Endometrium (tissue), 2 donors: ENCODE data around the gene ZMYND11.

ENCODE experiments used
- FAIRE-seq: peaks from 2 replicates; lab custom pipeline; 2012; peaks lifted over from hg19 to GRCh38; lab: Jason Lieb, UNC
- donor health status: control.
- donor health status: control.

The ZMYND11 gene

DNA sequence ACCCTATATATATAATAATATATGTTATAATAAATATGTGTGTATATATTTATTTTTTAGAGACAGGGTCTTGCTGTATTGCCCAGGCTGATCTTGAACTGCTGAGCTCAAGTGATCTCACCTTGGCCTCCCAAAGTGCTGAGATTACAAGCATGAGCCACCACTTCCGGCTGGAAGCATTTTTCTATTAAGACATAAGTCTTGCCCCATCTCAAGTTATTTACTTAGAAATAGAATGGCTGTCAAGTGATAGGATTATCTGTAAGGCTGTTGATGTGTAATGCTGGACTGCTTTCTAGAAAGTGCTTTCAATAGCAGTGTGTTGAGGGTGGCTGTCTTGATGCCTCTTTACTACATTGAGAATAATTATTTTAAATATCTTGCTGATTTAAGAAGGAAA is 65.2 kb downstream of the ZMYND11 start:
- no peak for FAIRE-seq

DNA sequence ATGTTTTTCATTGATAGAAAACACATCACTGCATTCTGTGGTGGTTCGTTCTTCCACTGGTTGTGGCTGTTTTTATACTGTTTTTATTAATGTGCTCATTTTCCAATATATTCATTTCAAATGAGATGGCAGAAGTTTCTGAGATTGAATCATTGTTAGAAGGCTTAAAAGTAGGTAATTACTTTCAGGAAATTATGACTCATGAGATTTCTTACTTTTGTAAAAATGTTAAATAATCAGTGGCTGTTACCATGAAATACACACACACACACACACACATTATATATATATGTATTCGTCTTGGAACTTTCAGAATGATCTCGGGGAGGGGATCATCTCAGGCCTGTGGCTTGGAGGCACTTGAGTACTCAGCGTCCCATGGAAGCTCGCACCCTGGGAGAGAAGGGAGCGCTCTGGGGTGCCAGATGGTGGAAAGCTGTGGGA is 66.1 kb downstream of the ZMYND11 start:
- FAIRE-seq: no peak

GRCh38 chr10:208616-209015 is 73.4 kb downstream of the ZMYND11 start:
- no peak for FAIRE-seq

- FAIRE-seq: no peak
Observed at GRCh38 chr10:209357-209756, 74.1 kb downstream of the ZMYND11 start.

- FAIRE-seq: no peak
Observed at GRCh38 chr10:210297-210696, 75.0 kb downstream of the ZMYND11 start.

- FAIRE-seq: no peak
Observed at GRCh38 chr10:215444-215843, 80.2 kb downstream of the ZMYND11 start.

- peak; percentile 4 for FAIRE-seq
Observed at GRCh38 chr10:218798-219197, 83.5 kb downstream of the ZMYND11 start.

DNA sequence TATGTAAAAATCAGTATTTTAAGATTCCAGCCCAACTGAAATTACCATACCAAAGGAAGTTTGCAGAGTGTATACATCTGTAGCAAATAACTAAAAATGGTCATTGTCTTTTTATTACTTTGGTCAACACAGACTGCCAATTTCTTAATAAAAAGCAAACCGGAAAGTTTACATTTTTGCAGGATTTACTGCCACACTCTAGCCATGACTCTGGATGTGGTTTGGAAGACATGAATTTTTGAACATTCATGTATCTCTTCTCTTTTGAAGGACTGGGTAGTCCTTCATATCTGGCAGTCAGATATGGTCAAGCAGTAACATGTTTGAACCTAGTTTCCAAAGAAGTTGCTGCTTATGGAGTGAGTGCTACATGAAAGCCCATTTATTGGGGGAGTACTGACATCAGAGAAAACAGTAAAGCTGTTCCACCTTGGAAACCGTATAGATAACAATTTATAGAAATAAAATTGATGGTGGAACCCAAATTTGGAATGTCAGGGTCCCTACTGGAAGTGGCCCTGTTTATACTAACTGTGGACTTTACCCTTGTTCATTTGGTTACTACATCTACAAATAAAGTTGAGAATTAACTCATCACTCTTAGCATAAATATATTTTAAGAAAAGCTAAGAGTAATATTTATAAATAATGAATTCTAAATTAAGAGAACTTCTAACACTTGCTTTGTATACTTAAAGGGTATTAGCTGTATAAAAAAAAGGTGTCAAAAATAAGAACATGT is 84.6 kb downstream of the ZMYND11 start:
- FAIRE-seq: no peak

DNA sequence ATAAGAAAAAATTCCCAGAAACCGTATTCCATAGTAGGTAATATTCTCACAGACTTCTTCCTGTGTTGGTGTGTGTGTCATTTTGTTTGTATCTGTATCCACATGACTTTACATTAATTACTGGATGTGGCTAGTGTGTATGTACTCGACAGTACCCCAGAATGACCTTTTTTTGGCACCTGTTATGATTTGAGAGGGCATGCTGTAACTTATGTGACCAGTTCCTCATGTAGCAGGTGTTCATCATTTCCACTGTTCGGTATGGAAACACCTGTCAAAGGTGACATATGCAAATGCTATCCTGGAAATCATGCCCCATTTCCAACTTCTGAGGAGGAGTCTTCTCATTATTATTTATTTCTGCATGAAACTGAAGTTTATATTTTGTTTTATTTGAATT is 89.3 kb downstream of the ZMYND11 start:
- FAIRE-seq: no peak

- FAIRE-seq: no peak
Observed at GRCh38 chr10:226018-226417, 90.8 kb downstream of the ZMYND11 start.

GRCh38 chr10:227014-227413 is 91.8 kb downstream of the ZMYND11 start:
- FAIRE-seq: no peak

DNA sequence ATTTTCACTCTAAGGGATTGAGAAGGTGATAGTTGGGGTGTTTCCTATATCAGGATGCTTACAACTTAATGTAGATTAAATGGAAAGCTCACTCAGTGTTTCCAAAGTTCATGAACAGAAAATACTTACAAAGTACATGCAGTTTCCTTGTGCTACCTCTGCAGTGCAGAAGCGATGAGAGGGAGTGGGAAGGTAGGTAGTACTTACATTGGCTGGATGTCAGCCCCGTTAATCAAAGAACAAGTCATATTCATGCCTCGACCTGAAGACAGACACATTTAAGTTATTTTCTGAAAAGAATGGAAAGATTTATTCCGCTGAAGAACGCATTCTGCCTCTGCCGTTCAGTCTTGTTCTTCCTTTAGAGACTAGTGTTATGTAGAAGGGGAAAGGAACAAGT is 93.1 kb downstream of the ZMYND11 start:
- no peak for FAIRE-seq

DNA sequence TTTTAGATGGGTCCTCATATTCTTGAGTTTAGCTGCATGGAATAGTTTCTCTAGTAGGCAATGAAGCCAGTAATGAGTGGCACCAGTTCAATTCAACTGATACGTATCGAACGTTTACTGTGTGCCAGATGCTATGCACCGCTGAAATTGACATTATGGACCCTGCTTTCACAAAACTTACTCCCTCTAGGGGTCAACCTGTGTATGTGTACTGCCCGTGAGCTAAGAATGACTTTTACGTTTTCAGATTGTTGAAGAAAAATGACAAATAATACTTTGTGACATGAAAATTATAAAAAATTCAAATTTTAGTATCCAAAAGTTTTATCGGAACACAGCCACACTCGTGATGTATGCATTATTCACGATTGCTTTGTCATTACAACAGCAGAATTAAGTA is 95.5 kb downstream of the ZMYND11 start:
- FAIRE-seq: no peak

DNA sequence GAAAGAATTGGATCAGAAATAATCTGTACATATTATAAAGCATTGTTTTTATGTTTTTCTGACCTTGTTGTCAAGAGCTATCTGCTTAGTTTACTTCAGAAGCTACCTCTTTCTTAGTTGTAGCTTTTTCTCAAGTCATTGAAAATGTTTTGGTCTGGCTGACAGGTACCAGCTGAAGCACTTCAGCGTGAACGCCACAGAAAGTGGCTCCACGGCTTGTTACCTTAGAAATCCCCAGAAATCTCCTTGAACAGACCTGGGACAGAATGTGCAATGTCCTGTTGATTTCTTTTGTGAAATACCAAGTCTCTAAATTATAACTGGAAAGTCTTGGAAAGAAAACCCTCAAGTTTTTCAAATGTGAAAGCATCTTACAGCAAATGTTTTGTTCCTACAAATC is 96.8 kb downstream of the ZMYND11 start:
- FAIRE-seq: no peak

- FAIRE-seq: no peak
Observed at GRCh38 chr10:232878-233277, 97.6 kb downstream of the ZMYND11 start.

DNA sequence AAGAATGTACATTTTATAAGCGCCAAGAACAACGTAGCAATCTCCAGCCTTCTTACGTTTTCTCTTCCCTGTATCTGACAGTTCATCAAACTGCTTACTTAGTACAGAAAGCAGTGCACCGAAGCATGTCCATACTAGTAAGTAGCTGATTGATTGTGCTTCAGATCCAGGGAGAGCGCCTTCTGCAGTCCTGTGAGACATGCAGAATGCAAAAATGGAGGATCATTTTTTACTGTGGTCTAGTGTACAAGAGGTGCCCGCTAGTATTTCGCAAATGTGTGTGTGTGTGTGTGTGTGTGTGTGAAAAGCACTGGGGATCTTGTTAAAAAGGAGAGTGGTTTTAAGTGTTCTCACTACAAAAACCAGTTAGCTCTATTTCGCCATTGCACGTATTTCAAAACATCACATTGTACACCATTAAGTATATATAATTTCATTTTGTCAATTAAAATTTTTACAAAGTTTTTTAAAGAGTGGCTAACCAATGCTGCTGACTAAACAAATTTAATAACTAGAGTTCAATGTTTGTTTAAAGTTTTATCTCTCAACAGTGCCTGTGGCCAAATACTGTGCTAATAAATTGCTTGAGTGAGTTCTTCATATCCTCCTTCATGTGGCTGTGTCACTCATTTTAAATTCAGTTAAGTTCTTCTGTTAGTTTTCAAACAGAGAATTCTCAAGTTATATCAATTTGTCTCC is 99.6 kb downstream of the ZMYND11 start:
- no peak for FAIRE-seq

GRCh38 chr10:235915-236314 is 100.7 kb downstream of the ZMYND11 start:
- FAIRE-seq: no peak

GRCh38 chr10:239109-239508 is 103.9 kb downstream of the ZMYND11 start:
- no peak for FAIRE-seq

- no peak for FAIRE-seq
Observed at GRCh38 chr10:241451-241850, 106.2 kb downstream of the ZMYND11 start.

DNA sequence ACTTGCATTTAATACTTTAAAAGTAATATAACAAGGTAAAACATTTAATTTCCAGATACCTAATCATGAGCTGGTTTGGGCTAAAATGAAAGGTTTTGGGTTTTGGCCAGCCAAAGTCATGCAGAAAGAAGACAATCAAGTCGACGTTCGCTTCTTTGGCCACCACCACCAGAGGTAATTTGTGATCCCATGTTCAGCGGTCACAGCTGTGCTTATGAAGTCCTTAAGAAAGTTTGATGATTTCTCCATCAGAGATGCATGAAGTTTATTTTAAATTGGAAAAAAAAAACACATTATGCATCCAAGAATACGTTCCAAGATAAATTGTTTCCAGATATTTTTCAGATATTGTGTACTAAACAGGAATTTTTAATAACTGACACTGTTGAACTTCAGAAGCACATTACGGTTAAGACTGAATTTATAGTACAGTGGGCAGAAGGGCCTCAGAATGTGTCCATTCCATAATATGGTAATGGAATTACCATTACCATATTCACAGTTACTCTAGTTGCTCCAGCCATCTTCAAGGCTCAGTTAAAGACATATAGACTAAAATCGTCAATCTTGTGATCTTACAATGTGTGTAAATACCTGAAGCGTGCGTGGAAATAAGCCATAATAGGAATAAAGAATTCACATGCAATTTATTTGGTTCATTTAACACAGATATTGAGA is 106.8 kb downstream of the ZMYND11 start:
- no peak for FAIRE-seq

DNA sequence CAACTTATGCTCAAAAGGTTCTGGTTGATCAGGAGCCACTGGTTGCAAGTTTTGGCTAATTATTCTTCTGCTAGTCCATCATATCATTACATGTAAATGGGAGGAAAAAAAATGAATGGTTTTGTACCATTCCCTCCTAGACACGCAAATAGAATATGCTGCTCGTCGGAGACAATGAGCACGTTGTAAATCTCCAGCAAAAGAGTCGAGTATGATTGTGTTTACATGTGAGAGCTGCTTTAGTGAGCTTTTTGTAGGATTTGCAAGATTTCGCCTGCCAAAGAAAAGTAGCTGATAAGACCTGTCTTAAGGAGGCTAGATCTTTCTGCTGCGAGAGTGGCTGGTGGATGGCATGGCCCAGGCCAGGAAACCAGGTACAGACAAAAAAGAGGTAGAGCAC is 109.0 kb downstream of the ZMYND11 start:
- no peak for FAIRE-seq

DNA sequence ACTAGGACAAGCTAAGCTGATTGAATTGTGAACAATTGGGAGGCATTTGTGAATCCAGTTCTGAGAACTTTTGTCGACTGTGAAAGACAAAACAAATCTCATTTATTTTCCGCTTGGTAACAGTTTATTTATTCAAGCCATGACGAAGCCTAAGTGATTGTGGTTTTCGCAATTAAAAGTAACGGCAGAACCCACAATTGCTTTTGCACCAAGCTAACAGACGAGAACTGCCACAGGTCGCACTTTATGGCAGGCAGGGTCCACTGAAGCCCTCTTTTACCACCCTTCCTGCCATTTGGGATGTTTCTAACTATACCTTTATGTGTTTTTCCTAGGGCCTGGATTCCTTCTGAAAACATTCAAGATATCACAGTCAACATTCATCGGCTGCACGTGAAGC is 111.2 kb downstream of the ZMYND11 start:
- FAIRE-seq: no peak

- no peak for FAIRE-seq
Observed at GRCh38 chr10:247480-247879, 112.2 kb downstream of the ZMYND11 start.
